ENCODE measurements around the gene NCOA6. TPM values are rescaled to one million over a fixed set of nuclear protein-coding genes. Genes with fewer than 3 reads are reported as not detected.

NCOA6 gene
- total RNA-seq, 1 donor from 2014 or later, result 15.5 TPM

- no peak overlapping the region for H3K4me3 ChIP-seq (ENCODE audit: low read depth, low read length)
- TF ChIP-seq CTCF (conservative IDR thresholded peaks at IDR 0.05; ENCODE audit: low read depth, low read length), result no peak
- no peak for DNase-seq (ENCODE audit: low read depth)
These were observed 26.8 kb upstream of the NCOA6 start for GRCh38 chr20:34852298-34852697.

GRCh38 chr20:34850969-34851368 lies 25.5 kb upstream of the NCOA6 start:
- H3K4me3 ChIP-seq (ENCODE audit: low read depth, low read length), result no peak overlapping the region
- no peak for TF ChIP-seq CTCF (conservative IDR thresholded peaks at IDR 0.05; ENCODE audit: low read depth, low read length)
- DNase-seq (ENCODE audit: low read depth), result no peak

GRCh38 chr20:34849778-34850177 lies 24.3 kb upstream of the NCOA6 start:
- no peak for DNase-seq (ENCODE audit: low read depth)
- no peak overlapping the region for H3K4me3 ChIP-seq (ENCODE audit: low read depth, low read length)
- TF ChIP-seq CTCF (conservative IDR thresholded peaks at IDR 0.05; ENCODE audit: low read depth, low read length), result no peak

GRCh38 chr20:34848597-34848996 lies 23.1 kb upstream of the NCOA6 start:
- no peak for DNase-seq (ENCODE audit: low read depth)
- TF ChIP-seq CTCF (conservative IDR thresholded peaks at IDR 0.05; ENCODE audit: low read depth, low read length), result no peak
- H3K4me3 ChIP-seq (ENCODE audit: low read depth, low read length), result no peak overlapping the region

GRCh38 chr20:34843421-34843820 lies 18.0 kb upstream of the NCOA6 start:
- no peak overlapping the region for H3K4me3 ChIP-seq (ENCODE audit: low read depth, low read length)
- DNase-seq (ENCODE audit: low read depth), result no peak
- TF ChIP-seq CTCF (conservative IDR thresholded peaks at IDR 0.05; ENCODE audit: low read depth, low read length), result no peak

- no peak for DNase-seq (ENCODE audit: low read depth)
- no peak overlapping the region for H3K4me3 ChIP-seq (ENCODE audit: low read depth, low read length)
- TF ChIP-seq CTCF (conservative IDR thresholded peaks at IDR 0.05; ENCODE audit: low read depth, low read length), result no peak
These were observed 16.7 kb upstream of the NCOA6 start for GRCh38 chr20:34842143-34842542.

- DNase-seq (ENCODE audit: low read depth), result no peak
- no peak overlapping the region for H3K4me3 ChIP-seq (ENCODE audit: low read depth, low read length)
- TF ChIP-seq CTCF (conservative IDR thresholded peaks at IDR 0.05; ENCODE audit: low read depth, low read length), result peak; percentile 42
These were observed 9.0 kb upstream of the NCOA6 start for GRCh38 chr20:34834459-34834893.
